HG03571 (cell line): ENCODE data around the gene USP31.

Experiments used
- ATAC-seq: cut with Tn5 transposase; IDR thresholded peaks from one replicate; pipeline ENCODE4 v1.9.1; 2021; ENCODE audit not compliant: unreplicated experiment

The USP31 gene

GRCh38 chr16:23137256-23137655, 12.0 kb downstream of the USP31 start:
- ATAC-seq: no peak

GRCh38 chr16:23134274-23134673, 15.0 kb downstream of the USP31 start:
- ATAC-seq: no peak

GRCh38 chr16:23132775-23133463, 16.3 kb downstream of the USP31 start:
- no peak for ATAC-seq

GRCh38 chr16:23131931-23132621, 17.2 kb downstream of the USP31 start:
- ATAC-seq: no peak

- ATAC-seq: no peak
Observed at GRCh38 chr16:23131436-23131835, 17.8 kb downstream of the USP31 start.

- ATAC-seq: no peak
Observed at GRCh38 chr16:23131036-23131435, 18.2 kb downstream of the USP31 start.

GRCh38 chr16:23129686-23130085, 19.6 kb downstream of the USP31 start:
- no peak for ATAC-seq

GRCh38 chr16:23128056-23128455, 21.2 kb downstream of the USP31 start:
- no peak for ATAC-seq

- no peak for ATAC-seq
Observed at GRCh38 chr16:23125277-23125676, 24.0 kb downstream of the USP31 start.

GRCh38 chr16:23124315-23124714, 24.9 kb downstream of the USP31 start:
- ATAC-seq: no peak

- ATAC-seq: no peak
Observed at GRCh38 chr16:23122144-23122543, 27.1 kb downstream of the USP31 start.

GRCh38 chr16:23121024-23121423, 28.2 kb downstream of the USP31 start:
- no peak for ATAC-seq

- ATAC-seq: no peak
Observed at GRCh38 chr16:23120562-23120961, 28.7 kb downstream of the USP31 start.

- ATAC-seq: no peak
Observed at GRCh38 chr16:23119570-23119969, 29.7 kb downstream of the USP31 start.

- ATAC-seq: no peak
Observed at GRCh38 chr16:23114131-23114904, 34.9 kb downstream of the USP31 start.

GRCh38 chr16:23113185-23113584, 36.1 kb downstream of the USP31 start:
- ATAC-seq: no peak

GRCh38 chr16:23110257-23110899, 38.9 kb downstream of the USP31 start:
- ATAC-seq: no peak

GRCh38 chr16:23107936-23108335, 41.3 kb downstream of the USP31 start:
- no peak for ATAC-seq

- no peak for ATAC-seq
Observed at GRCh38 chr16:23107117-23107516, 42.1 kb downstream of the USP31 start.

- ATAC-seq: no peak
Observed at GRCh38 chr16:23105309-23105708, 43.9 kb downstream of the USP31 start.
